Stimulated activated CD4-positive, alpha-beta T cell treated with anti-CD3 and anti-CD28 coated beads, TNF-alpha, amount 100 ng/mL, for 48 hours (primary cell): ENCODE measurements around the gene USP12.
"Not testable (repeated sequence)": the region's sequence is repeated elsewhere in the genome, so short reads cannot be mapped to it uniquely, and the experiment has no call there.

Experiments
- DNase-seq, 3 donors: peaks; one replicate each; pipeline ENCODE4 v3.0.0-alpha.2; 2020; ENCODE audit warnings: low read depth in 3 of 3

Gene USP12

DNA sequence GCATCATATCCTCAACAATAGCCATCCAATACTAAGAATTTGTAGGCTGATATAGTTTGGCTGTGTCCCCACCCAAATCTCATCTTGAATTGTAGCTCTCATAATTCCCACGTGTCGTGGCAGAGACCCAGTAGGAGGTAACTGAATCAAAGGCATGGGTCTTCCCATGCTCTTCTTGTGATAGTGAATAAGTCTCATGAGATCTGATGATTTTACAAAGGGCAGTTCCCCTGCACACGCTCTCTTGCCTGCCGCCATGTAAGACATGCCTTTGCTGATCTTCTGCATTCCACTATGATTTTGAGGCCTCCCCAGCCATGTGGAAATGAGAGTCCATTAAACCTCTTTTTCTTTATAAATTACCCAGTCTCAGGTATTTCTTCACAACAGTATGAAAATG is 48.2 kb downstream of the USP12 start:
- not testable (repeated sequence) for DNase-seq

DNA sequence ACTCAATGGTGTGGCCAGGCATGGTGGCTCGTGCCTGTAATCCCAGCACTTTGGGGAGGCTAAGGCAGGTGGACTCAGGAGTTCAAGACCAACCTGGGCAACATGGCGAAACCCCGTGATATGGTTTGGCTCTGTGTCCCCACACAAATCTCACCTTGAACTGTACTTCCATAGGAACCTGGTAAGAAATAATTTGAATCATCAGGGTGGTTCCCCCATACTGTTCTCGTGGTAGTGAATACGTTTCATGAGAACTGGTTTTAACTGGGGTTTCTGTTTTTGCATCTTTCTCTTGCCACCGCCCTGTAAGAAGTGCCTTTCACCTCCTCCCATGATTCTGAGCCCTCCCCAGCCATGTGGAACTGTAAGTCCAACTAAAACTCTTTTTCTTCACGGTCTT is 49.6 kb downstream of the USP12 start:
- no peak for DNase-seq

DNA sequence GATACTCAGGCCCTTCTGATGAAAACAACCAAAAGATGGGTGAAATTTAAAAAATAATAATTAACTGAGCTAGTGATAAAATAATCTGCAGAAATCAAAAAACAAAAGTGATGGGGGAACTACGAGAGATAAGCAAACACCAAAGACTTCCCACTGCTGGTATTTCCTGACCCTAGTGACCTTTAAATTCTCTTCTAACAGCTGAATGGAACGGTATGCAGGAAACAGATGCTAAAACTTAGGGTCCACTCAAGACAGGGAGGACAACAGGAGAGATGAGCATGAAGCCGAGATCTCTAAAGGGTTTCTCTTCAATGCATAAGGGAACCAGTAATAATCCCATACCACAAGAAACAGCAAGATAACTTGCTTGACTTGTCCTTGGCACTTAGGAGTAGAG is 50.8 kb downstream of the USP12 start:
- DNase-seq, result no peak

DNA sequence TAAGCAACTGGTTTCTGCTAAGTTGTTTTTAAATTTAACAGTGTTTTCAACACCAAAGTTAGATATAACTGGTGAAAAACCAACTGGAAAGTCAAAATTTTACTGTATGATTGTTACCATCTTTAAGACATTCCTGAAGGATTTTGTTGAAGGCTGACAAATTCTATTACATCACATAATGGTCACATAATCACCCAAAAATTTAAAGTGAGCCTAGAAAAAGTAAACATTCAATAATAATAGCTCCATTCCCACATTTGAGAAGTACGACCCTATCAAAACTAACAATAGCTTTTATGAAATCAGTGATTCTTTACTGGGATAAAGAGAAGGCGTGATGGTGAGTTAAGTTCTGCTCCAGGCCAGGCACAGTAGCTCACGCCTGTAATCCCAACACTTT is 51.6 kb downstream of the USP12 start:
- no peak for DNase-seq

DNA sequence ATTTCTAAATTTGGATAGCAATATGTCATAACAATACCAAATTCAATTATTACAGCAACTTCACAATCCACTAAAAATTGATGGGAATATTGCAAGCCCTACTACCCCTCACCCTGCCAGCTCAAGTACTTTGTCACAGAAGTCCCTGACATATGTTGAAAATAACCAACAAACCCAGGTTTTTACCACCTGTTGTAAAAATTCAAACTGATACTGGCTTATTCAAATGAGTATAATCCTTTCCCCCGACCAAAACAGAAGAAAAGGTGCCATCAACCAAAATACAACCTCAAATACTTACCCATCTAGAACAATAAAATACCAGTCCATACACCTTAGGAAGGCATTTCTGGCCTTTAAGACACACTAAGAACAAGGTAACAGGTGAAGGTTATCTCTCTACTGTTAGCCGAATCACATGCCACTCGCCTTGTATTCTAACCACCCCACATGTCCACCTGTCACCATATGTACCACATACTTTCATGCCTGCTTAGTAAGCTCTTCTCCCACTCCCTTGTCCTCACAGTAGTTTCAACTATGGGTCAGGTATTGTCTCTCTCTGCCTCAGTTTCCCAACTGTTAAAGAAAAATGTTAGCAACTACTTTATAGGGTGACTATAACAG is 53.1 kb downstream of the USP12 start:
- DNase-seq, result no peak

DNA sequence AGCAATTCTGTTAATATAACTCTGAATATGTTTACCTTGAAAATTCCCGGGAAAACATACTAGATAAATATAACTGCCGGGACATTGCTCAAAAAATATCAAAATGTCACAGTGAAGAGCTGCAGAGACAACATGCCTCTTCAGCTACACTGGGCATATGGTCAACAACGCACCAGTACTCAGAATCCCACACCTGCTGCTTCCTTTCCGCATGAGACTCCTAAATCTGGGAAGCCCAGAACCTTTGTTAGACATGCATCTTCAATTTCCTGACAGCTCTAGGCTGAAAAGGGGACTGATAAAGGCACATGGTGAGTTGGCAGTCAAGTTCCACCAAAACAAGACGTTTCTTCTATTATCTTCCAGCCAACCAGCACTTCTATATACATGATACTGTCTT is 53.7 kb downstream of the USP12 start:
- no peak for DNase-seq

DNA sequence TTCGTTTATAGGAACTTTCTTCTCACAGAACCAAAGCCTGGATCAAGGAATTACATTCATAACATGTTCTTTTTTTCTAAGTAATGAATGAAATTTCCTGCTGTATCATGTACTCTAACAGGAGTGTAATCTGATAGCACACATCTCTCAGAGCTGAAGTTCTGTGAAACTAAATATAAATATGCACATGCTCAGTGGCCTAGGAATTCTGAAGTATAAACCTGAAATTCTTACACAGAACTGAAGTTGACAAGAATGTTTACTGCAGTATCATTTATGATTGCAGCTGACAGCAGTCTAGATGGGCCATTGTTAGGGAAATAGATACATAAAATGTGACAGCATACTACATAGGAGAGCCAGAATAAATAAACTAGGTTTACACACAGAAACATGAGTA is 54.5 kb downstream of the USP12 start:
- DNase-seq, result no peak

DNA sequence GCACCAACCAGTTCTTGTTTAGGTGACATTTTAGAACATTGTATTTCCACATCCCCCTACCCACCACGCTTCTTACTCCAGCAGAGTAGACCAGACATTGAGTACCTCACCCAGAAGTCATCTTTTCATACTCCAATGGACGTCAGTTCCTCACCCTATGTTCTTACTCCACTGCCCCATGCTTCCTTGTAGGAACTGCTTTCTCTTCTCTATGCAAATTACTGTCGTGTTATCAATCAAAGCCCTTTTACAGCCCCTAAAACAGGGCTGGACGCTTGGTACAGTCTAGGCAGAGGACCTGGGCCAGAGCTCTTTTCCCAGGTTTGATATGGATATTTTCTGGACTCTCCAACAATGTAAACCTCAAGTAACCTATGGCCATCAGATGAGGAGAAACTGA is 58.2 kb downstream of the USP12 start:
- DNase-seq, result no peak

DNA sequence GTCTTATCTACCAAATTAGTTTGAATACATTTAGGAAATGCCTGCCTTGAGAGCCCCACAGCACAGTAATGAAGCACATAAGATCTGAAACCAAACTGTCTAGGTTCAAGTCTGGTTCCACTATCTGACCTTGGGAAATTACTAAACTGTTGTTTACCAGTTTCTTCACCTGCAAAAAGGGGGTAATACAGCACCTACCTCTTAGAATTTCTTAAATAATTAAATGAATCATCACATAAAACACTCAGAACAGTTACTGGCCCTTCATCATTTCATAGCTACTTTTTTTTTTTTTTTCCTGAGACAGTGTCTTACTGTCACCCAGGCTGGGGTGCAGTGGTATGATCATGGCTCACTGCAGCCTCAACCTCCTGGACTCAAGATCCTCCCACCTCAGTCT is 59.6 kb downstream of the USP12 start:
- no peak for DNase-seq

DNA sequence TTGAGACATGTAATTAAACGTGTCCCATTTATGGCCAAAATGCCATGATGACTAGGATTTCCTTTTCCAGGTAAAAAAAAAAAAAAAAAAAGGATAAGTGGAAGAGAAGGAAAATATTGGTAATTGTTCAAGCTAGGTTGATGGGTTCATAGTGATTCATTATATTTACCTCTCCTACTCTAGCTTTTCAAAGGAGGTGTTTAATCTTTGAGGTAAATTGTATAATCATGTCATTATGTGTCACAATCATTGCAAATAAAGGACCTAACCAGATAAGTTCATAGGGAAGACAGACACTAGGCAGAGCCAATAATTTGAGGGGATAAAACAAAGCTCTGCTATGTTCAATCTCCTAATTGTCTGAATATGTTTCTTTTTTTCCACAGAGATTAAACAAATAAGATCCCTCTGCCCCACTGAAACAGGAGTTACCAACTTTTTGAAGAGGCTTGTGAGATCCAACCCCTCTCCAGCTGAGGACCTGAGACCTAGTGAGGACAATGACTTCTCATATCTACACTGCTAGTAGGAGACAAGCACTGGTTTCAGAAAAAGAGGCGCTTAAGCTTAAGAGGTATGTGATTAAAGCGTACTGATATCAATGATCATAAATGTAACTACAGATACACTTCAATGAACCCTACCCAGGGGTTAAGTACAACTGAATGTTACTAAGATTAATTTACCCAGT is 61.4 kb downstream of the USP12 start:
- no peak for DNase-seq

DNA sequence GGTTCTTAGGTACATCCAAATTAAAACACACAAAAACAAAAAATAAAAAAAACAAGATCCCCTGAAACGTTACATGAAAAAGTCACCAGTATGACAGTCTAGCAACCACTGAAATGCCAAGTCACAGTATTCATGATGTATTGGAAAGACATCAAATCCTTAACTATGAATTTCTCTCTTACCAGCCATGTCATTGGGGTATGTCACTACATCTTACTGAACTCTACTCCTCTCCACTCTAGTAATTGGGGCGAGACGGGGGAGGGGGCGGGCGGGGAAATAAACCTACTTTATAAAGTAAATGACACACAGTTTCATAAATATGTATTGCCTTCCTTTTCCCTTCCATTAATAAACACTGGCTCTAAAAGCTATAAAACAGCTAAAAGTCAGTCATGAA is 65.5 kb downstream of the USP12 start:
- DNase-seq, result no peak

DNA sequence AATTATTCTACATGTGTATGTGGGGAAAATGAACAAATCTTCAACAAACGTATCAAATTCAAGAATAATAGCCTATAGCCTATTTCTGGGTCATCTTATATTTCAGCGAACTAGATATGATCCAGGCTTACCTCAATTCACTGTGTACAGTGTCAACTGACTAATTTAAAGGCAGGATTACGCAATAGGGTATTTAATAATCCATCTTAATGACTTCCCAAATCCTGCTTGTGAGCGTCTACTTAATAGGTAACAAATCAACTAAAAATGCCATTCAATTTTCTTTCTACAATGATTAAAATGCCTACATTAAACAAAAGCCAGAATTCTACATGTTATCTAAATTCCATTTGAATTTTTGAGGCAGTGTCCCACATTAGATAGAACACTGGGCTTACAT is 67.0 kb downstream of the USP12 start:
- DNase-seq, result no peak

DNA sequence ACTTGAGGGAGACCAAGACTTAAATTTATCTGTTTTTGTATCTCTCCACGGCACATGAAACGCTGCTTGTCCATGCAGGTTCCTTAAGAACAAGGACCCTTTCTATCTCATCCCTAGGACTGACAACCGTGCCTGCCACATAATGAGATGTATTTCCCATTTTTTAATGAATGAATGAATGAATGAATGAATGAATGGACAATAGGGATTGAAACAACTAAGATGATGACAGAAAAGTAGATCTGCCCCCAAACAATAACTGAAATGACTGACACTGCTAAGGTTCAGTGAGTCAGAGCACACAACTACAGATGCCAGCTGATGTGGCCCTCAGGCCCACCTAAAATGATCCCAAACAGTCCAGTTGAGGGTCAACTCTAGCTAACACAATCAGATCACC is 69.8 kb downstream of the USP12 start:
- DNase-seq, result no peak

DNA sequence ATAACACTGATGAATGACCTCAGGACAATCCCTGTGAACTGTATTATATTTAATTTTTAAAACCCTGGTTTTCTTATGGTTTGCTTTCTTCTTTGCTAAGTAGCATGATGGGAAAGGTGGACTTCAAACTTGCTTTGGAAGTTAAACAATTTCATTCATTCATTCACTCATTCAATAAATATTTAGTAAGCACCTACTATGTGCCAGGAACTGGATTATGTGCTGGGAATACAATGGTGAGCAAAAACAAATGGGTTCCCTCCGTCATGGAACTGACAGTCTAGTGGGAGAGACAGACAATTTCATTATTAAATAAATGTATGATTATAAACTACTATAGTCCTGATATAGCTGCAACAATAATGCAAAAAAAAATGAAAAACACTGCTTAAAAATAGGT is 70.3 kb downstream of the USP12 start:
- no peak for DNase-seq

DNA sequence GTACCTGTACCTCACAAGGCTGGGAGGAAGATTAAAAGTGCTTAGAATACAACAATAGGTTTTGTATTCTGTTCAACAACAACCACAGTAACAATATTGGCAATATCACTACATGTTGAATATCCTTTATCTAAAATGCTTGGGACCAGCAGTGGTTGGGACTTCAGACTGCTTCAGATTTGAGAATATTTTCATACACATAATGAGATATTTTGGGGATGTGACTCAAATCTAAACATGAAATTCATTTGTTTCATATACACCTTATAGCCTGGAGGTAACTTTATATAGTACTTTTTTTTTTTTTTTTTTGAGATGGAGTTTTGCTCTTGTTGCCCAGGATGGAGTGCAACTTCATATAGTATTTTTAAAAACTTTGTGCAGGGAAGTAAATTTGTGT is 73.9 kb downstream of the USP12 start:
- DNase-seq, result no peak

DNA sequence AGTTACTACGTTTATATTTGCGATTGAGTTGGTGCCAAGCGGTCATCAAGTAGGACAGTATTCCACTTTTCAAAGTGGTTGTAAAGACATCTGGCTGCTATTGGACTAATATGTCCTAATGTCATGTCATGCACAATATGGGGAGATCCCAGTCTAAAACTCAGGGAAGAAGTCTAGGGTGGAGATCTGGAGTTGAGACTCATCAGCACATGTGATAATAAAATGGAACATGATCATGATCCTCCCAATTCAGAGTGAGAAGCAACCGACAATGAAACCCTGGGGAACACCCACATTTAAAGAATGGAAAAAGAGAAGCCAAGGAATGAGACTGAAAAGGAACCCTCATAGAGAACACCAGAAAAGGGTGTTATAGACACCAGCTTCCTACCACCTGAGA is 80.2 kb downstream of the USP12 start:
- DNase-seq, result no peak

DNA sequence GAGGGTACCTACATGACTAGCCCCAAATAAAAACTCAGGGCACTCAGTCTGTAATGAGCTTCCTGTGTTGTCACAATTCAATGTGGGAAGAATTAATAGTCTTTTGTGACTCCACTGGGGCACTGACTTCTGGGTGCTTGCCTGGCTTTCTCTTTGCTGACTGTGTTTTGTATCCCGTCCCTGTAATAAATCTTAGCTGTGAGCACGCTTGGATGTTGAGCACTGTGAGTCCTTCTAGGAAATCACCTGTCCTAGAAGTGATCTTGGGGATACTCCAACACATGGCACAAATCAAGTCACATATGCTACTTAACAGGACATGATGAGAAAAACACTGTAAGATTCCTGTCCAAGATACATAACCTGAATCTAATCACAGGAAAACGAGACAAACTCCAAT is 83.0 kb downstream of the USP12 start:
- DNase-seq, result no peak

DNA sequence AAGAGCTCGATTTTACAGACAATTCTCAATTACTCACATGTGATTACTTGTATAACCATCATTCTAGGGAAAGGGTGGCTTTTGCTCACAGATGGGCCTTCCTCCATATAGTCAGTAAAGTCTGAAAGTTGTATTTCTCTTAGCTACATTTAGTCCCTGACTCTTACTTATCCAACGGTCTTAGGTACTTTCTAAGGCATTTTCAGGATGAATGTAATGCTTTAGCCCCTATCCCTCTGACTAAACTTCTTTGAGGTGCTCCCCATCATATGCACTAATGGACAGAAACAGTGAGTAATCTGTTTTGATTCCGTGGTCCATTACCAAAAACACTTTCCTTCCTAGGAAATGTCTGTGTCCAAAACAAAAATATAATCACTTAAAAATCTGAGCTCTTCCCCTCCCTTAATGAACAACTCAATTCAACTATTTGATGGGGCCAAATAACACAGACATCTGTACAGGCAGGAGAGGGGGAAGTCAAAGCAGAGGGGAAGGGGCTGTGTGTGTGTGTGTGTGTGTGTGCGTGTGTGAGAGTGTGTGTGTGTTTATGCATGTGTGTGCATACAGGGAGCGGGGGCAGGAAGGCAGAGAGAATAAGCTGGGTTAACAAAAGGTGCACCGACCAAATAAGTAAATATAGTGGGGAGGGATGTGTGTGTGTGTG is 84.9 kb downstream of the USP12 start:
- DNase-seq, result no peak

DNA sequence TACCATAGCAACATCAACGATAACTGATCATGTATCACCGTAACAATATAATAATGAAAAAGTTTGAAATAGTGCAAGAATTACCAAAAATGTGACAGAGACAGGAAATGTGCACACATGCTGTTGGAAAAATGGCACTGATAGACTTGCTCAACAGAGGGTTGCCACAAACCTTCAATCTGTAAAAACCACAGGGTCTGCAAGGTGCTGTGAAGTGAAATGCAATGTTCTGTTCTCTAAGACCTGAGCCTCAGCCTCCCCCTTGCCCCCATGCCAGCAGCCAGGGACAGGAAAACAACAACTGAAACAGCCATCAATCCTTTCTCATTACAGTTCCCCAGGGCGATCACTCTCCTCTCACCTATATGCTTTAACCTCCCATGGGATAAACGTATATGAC is 88.4 kb downstream of the USP12 start:
- no peak for DNase-seq

DNA sequence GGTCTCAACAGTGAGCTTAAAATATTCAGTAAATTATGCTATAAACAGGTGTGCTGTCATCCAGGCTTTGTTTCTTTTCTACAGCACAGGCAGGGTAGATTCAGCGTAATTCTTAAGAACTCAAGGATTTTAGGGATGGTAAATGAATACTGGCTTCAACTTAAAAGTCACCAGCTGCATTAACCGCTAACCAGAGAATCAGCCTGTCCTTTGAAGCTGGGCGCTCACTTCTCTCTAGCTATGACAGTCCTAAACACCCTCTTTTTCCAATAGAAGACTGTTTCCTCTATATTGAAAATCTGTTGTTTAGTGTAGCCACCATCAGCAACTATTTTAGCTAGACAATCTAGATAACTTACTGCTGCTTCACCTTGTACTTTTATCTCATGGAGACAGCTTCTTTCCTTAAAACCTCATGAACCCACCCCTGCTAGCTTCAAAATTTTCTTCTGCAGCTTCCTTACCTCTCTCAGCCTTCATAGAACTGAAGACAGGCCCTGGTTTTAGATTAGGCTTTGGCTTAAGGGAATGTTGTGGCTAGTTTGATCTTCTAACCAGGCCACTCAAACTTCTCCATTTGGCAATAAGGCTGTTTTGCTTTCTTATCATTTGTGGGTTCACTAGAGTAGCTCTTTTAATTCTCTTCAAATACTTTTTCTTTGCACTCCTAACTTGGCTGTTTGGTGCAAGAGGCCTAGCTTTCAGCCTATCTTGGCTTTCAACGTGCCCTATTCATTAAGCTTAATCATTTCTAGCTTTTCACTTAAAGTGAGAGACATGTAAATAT is 89.5 kb downstream of the USP12 start:
- DNase-seq, result no peak

DNA sequence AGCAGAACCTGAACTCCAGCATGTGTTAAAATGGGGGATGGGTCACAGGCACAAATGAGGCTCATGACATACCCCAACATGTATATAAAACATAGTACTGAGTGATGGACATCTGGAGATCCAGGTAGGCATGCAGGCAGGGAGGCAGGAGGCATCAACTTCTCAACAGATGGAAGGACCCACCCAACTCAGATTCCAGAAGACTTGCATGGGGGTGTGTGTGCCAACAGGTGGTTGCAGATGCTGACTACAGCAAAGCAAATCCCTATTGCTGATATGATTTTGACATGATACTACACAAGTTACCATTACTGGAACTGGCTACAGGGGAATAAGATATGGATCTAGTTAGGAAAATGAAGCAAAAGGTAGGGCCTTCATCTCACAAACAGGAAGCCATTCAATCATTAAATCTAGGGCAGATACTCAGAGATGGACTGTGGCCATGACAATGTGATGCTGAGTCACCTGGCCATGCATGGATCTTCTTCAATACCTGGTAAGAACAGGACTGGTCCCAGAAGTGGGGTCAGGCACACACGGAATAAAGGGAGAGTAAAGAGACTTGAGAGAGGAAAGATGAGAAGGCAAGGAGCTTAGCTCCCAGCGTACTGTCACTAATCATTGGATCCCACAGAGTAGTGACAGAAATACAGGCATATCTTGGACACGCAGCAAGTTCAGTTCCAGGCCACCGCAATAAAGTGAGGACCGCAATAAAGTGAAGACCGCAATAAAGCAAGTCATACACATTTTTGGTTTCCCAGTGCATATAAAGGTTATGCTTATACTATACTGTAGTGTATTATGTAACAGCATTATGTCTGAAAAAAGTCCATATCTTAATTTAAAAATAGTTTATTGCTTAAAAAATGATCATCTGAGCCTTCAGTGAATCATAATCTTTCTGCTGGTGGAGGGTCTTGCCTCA is 91.3 kb downstream of the USP12 start:
- DNase-seq, result no peak
